Left cardiac atrium (tissue), 4 donors: ENCODE results near the gene USP17L13. TPM values are rescaled to one million over a fixed set of nuclear protein-coding genes. Genes with fewer than 3 reads are reported as not detected.
"Not testable (repeated sequence)": the region's sequence is repeated elsewhere in the genome, so short reads cannot be mapped to it uniquely, and the experiment has no call there.

Source experiments
- ATAC-seq, 2 donors: fragments of 200-7000 bp; cut with Tn5 transposase; one replicate each; pipeline ENCODE4 v1.9.1; 2020; ENCODE audit warnings: mild to moderate bottlenecking in 2 of 2, moderate library complexity in 2 of 2
- DNase-seq: peaks from one replicate; pipeline ENCODE4 v3.0.0-alpha.2; 2020
- intact Hi-C, 2 donors: fragments of 100-400 bp; cut with DNase I; formaldehyde crosslinking; loops; one replicate each; pipeline versions ENCODE4 v1.14.1 to v1.15.1; 2022 to 2023
- long read RNA-seq: library from polyadenylated mRNA; unstranded; transcript quantifications from one replicate; pipeline ENCODE4 v2.0.0, GENCODE V29; 2021
- total RNA-seq, 2 donors: library from RNA; stranded (reverse); fragmentation: NEBNext Ultra II Directional; extraction: Animal tissue kit (Norgen Biotek cat#: 25700); gene quantifications; one replicate each; pipeline ENCODE4 v1.2.1, GENCODE V29; 2021
- donor health status: DM: no; HTN: yes; CAD: no.
- donor health status: DM: no; HTN: yes; CAD: no; lungs with severe emphysema.
- donor health status: DM: yes; HTN: yes; CAD: no.
- donor health status: Dilated cardiomyopathy.

The USP17L13 gene
- total RNA-seq: not detected
- long read RNA-seq: 0 reads

DNA sequence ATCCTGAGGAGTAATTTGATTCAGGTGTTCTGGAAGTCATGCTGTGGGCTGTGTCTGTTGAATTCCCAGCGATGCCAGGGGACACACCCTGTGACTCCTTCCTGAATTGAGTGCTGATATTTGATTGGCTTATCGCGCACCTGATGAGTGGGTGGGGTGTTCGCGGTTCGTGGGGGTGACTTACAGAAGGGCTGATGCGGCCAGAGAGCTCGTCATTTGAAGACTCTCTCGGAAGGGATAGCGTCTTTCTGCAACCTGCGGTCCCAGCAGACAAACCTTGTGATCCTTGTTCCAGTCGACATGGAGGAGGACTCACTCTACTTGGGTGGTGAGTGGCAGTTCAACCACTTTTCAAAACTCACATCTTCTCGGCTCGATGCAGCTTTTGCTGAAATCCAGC is at the start of gene USP17L13:
Gene USP17L13 (plus strand): TSS at position 301 of the 400 bp plus-strand sequence. CDS start 0 bp downstream, at position 301.
- ATAC-seq, DNase-seq, intact Hi-C loops: not testable (repeated sequence)

- ATAC-seq, DNase-seq, intact Hi-C loops: not testable (repeated sequence)
Observed at GRCh38 chr4:9210357-9210756, 14.3 kb upstream of the USP17L13 start, which contains the start of gene USP17L10. USP17L10 (plus strand) TSS chr4:9210657; CDS start chr4:9210657, 0 bp downstream.

GRCh38 chr4:9214701-9215100 is 10.0 kb upstream of the USP17L13 start:
- intact Hi-C loops, ATAC-seq: not testable (repeated sequence)
- peak; percentile 0 for DNase-seq

DNA sequence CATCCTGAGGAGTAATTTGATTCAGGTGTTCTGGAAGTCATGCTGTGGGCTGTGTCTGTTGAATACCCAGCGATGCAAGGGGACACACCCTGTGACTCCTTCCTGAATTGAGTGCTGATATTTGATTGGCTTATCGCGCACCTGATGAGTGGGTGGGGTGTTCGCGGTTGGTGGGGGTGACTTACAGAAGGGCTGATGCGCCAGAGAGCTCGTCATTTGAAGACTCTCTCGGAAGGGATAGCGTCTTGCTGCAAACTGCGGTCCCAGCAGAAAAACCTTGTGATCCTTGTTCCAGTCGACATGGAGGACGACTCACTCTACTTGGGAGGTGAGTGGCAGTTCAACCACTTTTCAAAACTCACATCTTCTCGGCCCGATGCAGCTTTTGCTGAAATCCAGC is 9.6 kb upstream of the USP17L13 start, which contains the start of gene USP17L11:
Gene USP17L11 (plus strand): TSS at position 301 of the 400 bp plus-strand sequence. CDS start 0 bp downstream, at position 301.
- intact Hi-C loops, DNase-seq: not testable (repeated sequence)

GRCh38 chr4:9219852-9220251 is 4.8 kb upstream of the USP17L13 start, which contains the start of gene USP17L12:
USP17L12 (plus strand) TSS chr4:9220152; CDS start chr4:9220152, 0 bp downstream.
- DNase-seq, intact Hi-C loops, ATAC-seq: not testable (repeated sequence)

More for the DNA sequence above, 9.6 kb upstream of the USP17L13 start, which contains the start of gene USP17L11:
- ATAC-seq: not testable (repeated sequence)

GRCh38 chr4:9230249-9230648 is 5.6 kb downstream of the USP17L13 start:
- ATAC-seq, DNase-seq, intact Hi-C loops: not testable (repeated sequence)

DNA sequence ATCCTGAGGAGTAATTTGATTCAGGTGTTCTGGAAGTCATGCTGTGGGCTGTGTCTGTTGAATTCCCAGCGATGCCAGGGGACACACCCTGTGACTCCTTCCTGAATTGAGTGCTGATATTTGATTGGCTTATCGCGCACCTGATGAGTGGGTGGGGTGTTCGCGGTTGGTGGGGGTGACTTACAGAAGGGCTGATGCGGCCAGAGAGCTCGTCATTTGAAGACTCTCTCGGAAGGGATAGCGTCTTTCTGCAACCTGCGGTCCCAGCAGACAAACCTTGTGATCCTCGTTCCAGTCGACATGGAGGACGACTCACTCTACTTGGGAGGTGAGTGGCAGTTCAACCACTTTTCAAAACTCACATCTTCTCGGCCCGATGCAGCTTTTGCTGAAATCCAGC is 9.4 kb downstream of the USP17L13 start, which contains the start of gene USP17L15:
Gene USP17L15 (plus strand): TSS at position 301 of the 400 bp plus-strand sequence. CDS start 0 bp downstream, at position 301.
- DNase-seq, ATAC-seq, intact Hi-C loops: not testable (repeated sequence)

GRCh38 chr4:9238461-9238860 is 13.8 kb downstream of the USP17L13 start:
- ATAC-seq, intact Hi-C loops, DNase-seq: not testable (repeated sequence)

DNA sequence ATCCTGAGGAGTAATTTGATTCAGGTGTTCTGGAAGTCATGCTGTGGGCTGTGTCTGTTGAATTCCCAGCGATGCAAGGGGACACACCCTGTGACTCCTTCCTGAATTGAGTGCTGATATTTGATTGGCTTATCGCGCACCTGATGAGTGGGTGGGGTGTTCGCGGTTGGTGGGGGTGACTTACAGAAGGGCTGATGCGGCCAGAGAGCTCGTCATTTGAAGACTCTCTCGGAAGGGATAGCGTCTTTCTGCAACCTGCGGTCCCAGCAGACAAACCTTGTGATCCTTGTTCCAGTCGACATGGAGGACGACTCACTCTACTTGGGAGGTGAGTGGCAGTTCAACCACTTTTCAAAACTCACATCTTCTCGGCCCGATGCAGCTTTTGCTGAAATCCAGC is 18.9 kb downstream of the USP17L13 start, which contains the start of gene USP17L17:
Gene USP17L17 (plus strand): TSS at position 301 of the 400 bp plus-strand sequence. CDS start 0 bp downstream, at position 301.
- intact Hi-C loops, ATAC-seq, DNase-seq: not testable (repeated sequence)

DNA sequence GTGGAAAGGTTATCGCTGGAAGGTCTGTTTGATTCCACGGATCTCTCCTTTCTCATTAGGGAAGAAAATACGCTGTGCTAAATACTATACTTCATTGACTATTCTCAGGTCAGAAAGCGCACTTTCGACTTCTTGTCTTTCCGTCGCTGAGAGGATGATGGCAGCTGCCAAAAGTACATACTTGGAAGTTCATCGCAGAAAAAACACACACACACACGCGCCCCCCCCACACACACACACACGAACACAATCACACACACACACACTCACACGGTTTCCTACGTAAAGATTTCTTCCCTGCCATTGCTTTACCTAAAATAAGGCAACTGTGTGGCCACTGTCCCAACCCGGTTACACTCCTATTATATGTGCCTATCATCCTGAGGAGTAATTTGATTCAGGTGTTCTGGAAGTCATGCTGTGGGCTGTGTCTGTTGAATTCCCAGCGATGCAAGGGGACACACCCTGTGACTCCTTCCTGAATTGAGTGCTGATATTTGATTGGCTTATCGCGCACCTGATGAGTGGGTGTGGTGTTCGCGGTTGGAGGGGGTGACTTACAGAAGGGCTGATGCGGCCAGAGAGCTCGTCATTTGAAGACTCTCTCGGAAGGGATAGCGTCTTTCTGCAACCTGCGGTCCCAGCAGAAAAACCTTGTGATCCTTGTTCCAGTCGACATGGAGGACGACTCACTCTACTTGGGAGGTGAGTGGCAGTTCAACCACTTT is 23.4 kb downstream of the USP17L13 start, which contains the start of gene USP17L18:
Gene USP17L18 (plus strand): TSS at position 678 of the 728 bp plus-strand sequence. CDS start 0 bp downstream, at position 678.
- DNase-seq: peak; percentile 6
- intact Hi-C loops, ATAC-seq: not testable (repeated sequence)

GRCh38 chr4:9253078-9253477 is 28.4 kb downstream of the USP17L13 start, which contains the start of gene USP17L19:
USP17L19 (plus strand) TSS chr4:9253378; CDS start chr4:9253378, 0 bp downstream.
- ATAC-seq, intact Hi-C loops, DNase-seq: not testable (repeated sequence)

DNA sequence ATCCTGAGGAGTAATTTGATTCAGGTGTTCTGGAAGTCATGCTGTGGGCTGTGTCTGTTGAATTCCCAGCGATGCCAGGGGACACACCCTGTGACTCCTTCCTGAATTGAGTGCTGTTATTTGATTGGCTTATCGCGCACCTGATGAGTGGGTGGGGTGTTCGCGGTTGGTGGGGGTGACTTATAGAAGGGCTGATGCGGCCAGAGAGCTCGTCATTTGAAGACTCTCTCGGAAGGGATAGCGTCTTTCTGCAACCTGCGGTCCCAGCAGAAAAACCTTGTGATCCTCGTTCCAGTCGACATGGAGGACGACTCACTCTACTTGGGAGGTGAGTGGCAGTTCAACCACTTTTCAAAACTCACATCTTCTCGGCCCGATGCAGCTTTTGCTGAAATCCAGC is 33.1 kb downstream of the USP17L13 start, which contains the start of gene USP17L20:
Gene USP17L20 (plus strand): TSS at position 301 of the 400 bp plus-strand sequence. CDS start 0 bp downstream, at position 301.
- ATAC-seq, intact Hi-C loops, DNase-seq: not testable (repeated sequence)

DNA sequence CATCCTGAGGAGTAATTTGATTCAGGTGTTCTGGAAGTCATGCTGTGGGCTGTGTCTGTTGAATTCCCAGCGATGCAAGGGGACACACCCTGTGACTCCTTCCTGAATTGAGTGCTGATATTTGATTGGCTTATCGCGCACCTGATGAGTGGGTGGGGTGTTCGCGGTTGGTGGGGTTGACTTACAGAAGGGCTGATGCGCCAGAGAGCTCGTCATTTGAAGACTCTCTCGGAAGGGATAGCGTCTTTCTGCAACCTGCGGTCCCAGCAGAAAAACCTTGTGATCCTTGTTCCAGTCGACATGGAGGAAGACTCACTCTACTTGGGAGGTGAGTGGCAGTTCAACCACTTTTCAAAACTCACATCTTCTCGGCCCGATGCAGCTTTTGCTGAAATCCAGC is 37.9 kb downstream of the USP17L13 start, which contains the start of gene USP17L21:
Gene USP17L21 (plus strand): TSS at position 301 of the 400 bp plus-strand sequence. CDS start 0 bp downstream, at position 301.
- ATAC-seq, intact Hi-C loops, DNase-seq: not testable (repeated sequence)

GRCh38 chr4:9267319-9267718 is 42.6 kb downstream of the USP17L13 start, which contains the start of gene USP17L22:
USP17L22 (plus strand) TSS chr4:9267619; CDS start chr4:9267619, 0 bp downstream.
- ATAC-seq, intact Hi-C loops, DNase-seq: not testable (repeated sequence)

GRCh38 chr4:9271719-9272118 is 47.0 kb downstream of the USP17L13 start:
- ATAC-seq, intact Hi-C loops: not testable (repeated sequence)
- peak; percentile 36 for DNase-seq
